HG03139 (cell line): ENCODE results near the gene MOGAT3.

Experiments used
- ATAC-seq: cut with Tn5 transposase; IDR thresholded peaks from one replicate; pipeline ENCODE4 v1.9.1; 2021; ENCODE audit not compliant: unreplicated experiment

The MOGAT3 gene

DNA sequence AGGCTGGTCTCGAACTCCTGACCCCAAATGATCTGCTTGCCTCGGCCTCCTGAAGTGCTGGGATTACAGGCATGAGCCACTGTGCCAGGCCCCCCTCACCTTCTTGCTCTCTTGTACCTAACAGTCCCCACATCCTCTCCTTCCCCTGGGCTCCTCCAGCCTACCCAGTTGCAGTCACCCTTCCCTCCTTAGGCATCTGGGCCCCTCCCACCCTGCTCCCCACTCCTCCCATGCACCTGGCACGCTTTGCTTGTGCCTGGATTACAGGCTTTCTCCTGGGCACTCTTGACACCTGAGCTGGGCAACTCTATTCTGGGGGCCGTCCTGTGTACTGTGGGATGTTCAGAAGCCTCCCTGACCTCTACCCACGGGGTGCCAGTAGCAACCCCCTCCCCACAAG lies 33.8 kb upstream of the MOGAT3 start:
- no peak for ATAC-seq

DNA sequence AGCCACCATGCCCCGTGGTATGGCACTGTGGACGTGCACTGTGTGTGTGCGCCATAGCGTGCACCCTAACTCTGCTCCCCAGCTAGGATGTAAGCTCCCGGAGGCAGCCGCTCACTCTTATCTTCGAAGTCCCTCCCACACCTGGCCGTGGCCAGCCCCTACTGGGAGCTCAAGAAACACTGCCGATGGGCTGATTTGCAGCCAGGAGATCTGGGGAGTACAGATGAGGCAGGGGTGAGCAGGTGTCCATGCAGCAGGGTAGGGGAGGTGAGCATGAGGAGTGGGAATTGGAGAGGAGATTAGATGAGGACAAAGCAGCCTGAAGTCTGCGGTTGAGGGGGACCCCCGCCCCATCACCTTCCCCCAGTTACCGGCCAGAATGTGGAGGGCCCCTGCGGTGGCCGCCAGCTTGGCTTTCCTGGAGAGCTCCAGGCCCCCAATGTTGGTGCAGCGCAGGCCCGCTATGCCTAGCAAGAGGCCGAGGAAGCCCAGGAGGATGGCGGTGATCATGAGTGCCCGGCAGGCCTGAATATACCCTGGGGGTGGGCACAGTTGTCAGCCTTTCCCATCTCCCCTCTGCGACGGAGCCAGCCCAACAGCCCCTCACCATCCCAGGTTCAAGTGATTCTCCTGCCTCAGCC lies 33.2 kb upstream of the MOGAT3 start:
- no peak for ATAC-seq

DNA sequence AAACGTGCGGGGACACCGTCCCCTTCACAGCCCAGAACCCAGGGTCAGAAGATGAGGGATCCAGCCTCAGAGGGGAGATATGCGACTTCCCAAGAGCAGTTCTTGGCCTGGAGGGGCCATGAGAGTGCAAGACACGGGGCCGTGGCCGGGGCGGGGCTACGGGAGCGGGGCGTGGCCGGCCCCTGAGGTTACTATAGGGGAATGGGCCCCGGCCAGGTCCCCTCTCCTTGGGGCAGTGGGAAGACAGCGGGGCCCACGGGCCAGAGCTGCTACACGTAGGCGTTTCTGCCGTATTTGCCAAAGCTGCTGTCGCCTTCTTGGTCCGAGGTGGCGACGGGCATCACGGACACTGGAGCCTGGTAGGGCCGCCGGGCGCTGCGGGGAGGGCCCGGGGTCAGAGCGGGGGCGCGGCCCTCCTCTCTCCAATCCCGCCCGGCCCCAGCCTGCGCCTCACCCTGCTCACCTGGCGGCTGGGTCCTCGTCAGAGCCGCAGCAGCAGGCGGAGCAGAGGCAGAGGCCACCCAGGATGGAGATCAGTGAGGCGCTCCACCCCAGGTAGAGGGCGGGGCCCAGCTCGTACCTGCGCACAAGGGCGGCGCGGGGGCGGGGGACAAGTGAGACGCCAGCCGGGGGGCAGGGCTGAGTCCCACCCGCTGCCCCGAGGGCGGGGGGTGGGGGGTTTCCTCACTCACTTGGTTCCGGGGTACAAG lies 31.5 kb upstream of the MOGAT3 start:
- ATAC-seq = no peak

DNA sequence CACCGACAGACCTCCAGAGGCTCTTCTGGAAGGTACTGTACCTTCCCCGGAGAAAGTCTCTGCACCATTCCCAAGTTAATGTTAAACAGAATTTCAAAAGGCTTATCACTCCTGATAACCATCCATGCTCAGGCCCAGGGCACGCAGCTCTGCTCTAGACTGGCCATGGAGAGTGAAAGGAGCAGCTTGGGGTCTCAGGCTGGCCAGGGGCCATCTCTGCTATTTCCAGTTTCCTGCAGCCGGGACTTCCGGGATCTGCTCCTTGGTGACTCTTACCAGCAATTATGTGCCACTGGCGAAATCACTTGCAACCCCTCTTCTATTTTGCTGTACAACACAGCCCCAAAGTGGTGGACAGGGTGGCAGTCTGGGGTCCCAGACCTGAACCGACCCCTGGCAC lies 30.8 kb upstream of the MOGAT3 start:
- ATAC-seq = no peak

DNA sequence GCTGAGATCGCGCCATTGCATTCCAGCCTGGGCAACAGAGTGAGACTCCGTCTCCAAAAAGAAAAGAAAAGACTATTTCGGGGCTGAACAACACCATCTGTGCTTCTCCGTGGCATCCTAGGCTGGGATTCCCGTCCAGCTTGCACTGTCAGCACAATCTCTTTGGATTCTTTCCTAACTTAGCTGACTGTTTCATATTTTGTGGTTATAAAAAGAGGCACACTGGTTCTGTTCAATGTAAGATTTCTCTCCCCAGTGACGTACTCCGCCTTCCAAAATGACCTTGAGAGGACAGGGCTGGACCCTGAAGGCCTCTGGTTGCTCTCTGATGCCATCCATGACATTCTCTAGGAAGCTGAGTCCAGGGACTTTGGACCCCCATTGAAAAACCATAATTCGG lies 25.9 kb upstream of the MOGAT3 start:
- no peak for ATAC-seq

DNA sequence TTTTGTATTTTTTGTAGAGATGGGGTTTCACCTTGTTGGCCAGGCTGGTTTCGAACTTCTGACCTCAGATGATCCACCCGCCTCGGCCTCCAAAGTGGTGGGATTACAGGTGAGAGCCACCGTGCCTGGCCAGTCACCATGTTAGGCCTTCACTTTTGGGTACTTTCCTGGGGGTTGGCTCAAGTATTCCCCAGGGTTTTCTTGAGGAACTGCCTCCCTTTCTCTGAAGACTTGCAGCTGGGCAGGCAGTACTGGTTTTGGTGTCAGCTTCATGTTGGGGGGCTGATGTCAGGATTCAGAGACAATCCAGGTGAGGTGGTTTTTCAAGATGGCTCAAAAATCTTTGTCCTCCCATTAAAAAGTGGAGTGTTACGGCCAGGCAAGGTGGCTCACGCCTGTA lies 24.8 kb upstream of the MOGAT3 start:
- ATAC-seq = no peak

DNA sequence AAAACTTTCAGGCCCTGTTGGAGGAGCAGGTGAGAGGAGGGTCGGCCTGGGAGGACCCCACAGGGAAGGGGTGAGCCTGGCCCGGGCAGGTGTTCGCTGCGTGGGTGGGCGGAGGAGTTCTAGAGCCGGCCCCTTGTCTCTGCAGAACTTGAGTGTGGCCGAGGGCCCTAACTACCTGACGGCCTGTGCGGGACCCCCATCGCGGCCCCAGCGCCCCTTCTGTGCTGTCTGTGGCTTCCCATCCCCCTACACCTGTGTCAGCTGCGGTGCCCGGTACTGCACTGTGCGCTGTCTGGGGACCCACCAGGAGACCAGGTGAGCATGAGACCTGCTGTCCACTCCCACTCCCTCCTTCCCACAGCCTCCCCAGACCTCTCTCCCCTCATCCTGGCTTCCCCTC lies 22.7 kb upstream of the MOGAT3 start:
- no peak for ATAC-seq

DNA sequence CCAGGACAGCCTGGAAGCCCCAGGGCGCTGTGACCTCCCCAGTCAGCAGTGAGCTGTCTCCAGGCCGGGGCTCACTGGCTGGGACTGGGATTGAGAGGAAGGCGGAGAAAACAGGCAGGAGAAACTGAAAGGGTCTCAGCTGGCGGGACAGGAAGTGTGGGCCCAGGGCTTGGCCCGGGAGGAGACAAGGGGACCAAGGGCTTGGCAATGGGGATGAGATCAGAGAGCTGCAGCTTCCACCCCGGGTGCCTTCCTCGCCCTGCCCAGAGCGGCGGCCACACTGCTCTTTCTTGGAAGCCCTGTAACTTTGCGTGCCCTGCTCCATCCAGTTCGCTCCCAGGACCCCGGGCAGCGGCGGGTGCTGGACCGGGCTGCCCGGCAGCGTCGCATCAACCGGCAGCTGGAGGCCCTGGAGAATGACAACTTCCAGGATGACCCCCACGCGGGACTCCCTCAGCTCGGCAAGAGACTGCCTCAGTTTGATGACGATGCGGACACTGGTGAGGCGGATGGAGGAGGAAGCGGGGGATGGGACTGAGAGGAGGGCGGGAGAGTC lies 21.5 kb upstream of the MOGAT3 start:
- no peak for ATAC-seq

DNA sequence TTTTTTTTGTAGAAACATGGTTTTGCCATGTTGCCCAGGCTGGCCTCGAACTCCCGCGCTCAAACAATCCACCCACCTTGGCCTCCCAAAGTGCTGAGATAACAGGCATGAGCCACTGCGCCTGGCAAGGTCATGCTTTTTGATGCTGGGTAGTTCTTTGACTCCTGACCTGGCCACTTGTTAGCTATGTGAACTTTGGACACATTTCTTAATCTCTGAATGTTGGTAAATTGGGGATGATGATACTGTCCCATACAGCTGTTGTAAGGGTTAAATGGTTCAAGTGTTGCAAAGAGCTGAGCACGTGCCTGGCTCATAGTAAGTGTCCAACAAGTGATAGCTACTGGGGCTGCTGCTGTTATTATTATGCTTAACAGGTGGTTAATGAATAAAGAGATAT lies 19.5 kb upstream of the MOGAT3 start:
- ATAC-seq = no peak

DNA sequence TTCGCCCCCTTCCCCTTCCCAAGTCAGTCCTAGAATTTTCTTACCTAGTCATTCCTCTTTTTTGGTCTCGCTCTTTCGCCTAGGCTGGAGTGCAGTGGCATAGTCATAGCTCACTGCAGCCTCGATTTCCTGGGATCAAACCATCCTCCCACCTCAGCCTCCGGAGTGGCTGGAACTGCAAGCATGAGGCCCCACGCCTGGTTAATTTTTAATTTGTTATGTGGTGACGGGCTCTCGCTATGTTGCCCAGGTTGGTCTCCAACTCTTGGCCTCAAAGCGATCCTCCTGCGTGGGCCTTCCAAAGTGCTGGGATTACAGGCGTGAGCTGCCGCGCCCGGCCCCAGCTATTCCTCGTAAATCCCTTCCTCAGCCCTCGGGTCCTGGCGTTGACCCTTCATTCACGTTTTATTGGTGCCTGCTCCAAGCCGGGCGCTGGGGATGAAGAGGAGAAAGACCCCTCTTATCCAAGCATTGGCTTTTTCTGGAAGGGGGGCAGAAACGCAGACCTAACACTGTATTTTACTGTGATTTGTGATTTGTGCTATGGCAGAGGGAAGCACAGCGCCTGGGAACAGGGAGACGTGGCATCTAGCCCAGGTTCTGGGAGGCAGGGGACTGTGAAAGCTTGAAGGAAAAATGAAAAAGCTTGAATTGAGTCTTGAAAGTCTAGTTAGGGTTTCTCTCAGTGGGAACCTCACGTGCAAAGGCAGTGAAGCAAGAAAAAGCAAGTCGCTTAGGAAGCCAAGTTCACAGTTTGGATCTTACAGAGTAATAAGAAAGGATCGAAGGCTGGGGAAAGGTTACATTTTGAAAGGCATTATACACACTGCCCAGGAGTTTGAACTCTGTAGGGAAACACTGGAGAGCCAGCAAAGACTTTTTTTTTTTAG lies 17.6 kb upstream of the MOGAT3 start:
- no peak for ATAC-seq

DNA sequence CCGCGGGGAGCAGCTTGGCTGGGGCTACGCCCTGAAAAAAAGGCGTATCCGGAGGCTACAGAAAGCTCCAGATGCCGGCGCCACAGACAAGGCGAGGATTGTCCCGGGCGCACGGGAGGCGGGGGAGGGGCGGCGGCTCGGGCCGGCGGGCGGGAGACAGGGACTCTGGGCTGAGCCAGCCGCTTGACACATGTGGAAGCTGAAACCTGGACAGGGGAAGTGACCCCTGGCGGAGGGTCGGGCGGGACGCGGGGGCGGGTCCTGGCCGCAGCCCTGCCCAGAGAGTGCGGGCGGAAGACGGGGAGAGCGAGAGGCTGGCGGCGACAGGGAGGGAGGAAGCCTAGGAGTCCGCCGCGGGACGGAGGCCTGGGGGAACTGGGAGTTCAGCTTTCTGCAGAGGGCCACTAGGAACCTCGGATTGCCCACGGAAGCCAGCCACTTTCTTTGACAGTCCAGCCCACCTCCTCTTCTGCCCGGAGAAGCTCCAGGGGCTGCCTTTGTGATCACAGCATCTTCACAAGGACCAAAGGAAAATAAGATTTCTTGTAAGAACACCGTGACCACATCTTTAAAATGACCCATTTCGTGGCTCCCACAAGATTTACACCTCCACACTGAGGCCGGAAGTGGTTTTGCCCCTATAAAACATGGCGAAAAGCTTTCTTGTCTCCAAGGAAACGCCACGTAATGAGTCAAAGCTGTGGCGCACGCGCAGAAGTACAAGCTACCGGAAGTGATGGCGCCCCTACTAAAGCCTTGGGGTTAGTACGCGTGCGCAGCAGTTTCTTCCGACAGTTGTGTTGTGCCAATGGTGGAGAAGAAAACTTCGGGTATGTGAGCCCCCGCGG lies 16.8 kb upstream of the MOGAT3 start, which contains the start of the genes PLOD3 and ZNHIT1:
Gene PLOD3 (minus strand): TSS at position 194 of the 848 bp plus-strand sequence. CDS start 307 bp downstream, outside the sequence.
Gene ZNHIT1 (plus strand): TSS at position 778 of the 848 bp plus-strand sequence. CDS start 31 bp downstream, at position 809.
- ATAC-seq = peak; percentile 51

DNA sequence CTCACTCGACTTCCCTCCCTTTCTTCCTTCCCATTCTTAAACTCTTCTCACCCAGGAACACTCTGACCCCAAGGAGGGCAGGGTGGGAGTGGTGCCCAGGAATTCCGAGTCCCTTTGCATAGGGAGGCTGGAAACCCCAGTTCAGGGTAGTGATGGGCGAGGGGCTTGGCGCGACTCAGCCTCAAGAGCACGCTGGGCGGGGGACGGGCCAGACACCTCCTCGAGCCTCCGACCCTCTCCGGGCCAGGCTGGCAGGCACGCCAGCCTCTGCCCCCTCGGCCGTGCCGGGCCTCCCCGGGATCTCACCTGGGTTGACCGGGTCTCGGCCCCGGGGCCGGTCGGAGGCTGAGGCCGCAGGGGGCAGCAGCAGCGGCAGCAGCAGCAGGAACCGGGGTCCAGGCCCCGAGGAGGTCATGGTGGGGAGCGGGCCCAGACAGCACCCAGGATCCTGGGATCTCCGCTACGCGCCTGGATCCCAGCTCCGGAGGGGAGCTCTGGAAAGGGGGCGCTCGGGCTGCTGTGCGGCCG lies 16.1 kb upstream of the MOGAT3 start:
- peak; percentile 26 for ATAC-seq

DNA sequence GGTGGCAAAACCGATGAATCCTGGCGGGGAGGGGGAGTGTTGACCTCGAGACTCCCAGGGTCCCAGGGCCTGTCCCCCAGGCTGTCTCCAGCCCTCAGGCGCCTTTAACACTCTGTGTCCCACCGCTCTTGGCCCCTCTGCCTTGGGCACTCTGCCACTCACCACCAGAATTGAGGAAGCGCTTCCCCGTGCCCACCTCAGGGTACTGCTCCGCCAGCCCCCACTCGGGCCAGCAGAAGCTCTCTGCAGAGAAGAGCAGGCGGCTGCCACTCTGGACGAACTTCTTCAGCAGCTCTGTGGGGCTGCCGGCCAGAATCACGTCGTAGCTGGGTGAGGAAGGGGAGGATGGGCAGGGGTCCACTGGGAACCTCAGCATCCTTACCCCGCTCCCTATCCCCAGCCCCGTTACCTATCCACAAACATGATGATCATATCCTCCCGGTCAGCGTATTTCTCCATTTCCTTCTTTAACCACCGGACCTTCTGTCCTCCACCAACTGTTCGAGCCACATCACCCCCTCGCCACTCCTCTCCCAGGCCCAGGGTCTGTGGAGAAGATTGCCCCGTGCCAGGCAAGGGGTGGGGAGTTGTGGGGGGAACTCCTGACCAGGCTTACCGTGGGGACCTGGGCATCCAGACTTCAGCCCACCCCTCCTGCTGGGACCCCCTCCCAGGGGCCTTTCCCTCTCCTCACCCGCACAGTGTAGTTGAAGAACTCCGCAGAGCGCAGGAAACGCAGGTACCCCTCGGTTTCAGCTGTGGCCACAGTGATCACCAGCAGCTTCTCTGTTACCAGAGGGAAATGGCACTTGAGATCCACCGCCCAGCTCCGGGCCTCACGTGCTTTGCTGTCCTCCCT lies 15.4 kb upstream of the MOGAT3 start:
- ATAC-seq = no peak

DNA sequence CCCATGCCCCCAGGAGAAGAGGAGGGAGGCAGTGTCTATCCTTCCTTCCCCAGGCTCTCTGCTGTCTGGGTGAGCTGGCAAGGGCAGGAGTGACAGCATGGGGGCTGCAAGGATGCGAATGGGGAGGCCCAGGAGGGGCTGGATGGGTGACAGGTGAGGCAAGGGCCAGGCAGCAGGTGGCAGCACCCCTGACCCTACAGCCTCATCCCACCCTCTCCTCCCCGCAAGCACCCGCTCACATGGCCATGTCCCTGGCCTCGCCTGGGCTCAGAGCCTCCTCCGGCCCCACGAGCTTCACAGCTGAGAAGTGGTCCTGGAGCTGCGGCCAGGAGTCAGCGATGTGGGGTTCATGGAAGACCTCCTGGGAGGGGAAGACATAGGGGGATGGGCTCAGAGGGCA lies 11.2 kb upstream of the MOGAT3 start:
- ATAC-seq = no peak

DNA sequence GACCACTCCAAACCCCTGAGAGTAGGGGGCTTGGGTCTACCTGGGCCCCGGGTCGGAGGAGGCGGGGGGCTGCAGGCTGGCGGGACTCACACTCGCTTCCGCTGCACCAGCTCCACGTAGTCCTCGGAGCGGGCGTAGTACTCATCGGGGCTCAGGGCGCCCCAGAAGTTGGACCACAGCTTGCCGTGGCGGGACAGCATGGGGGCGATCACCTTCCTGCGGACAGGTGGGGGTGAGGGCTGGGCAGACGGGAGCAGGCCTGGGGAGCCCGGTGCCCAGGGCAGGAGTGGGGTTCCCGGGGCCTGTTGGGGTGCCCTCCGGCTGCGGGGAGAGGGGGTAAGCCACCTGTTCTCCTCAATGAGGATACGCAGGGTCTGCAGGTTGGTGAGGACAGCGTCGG lies 10.7 kb upstream of the MOGAT3 start:
- ATAC-seq = no peak

DNA sequence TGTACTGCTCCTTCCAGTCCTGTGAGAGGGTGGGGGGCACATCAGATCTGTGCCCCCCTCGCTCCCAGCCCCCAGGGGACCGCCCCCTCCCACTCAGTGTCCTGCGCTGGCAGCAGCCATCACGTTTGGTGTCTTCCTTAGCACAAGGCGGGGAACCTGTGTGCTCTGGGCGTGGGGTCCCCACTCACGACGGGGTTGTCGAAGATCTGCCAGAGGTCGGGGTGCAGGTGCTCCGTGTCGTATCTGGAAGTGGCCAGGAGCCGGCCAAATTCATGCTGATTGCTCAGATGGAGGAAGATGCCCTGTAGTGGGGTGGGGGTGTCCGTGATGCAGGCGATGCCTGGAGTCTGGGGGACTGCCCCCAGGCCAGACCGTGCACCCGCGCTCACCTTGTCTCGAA lies 9.3 kb upstream of the MOGAT3 start:
- no peak for ATAC-seq

DNA sequence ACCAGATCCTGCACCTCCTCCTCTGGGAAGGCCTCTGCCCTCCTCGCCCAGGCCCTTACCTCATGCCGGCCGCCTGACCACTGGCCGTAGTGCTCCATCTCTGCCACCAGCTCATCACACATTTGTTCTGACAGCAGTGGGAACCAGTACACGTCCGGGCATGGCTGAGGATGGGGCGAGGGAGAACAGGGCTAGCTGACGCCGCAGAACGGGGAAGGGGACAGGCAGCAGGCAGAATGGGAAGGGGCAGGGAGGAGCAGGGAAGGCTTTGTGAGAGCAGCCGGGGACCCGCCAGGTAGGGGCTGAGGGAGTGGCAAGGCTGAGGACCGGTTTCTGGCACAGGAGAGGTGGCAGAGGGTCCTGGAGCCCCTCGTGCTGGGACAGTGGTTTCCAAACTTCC lies 8.0 kb upstream of the MOGAT3 start:
- no peak for ATAC-seq

DNA sequence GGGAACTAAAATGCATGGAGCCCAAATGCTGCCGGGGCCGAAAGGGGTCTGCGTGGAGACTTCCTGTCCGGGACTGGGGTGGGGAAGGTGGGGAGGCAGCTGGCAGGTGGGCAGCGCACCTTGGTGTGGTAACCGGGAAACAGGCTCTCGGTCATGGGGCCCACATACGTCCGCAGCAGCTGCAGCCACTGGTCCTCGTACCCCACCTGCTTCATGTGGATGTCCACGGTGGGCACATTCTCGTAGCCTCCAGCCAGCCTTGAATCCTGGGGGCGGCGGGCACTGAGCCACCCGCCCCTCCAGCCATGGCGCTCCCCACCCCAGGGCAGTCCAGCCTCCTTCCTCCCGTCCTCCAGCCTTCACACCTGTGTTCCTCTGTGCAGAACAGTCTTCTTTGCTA lies 6.6 kb upstream of the MOGAT3 start:
- no peak for ATAC-seq

DNA sequence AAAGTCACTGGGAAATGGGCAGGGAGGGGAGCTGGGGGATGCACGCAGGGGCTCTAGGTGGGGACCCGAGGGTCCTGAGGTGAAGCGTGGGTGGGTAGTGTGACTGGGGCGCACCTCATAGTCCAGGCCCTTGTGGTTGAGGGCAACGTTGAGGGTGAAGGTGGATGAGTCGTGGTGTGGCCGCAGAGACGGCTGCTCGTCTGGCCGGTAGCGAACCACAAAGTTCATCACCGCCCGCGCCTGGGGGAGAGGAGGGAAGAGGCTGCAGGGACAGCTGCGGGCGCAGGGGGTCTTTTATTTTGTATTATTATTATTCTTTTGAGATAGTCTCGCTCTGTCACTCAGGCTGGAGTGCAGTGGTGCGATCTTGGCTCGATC lies 5.8 kb upstream of the MOGAT3 start:
- ATAC-seq = no peak
